Suprapubic skin (tissue), 4 donors: ENCODE measurements around the gene NFIA.

Source experiments
- POLR2A ChIP-seq, 2 donors: fragments of 450-650 bp; IDR thresholded peaks; one replicate each; pipeline ENCODE4 v1.6.1; 2017; ENCODE audit warnings: antibody characterized with exemption in 2 of 2, mild to moderate bottlenecking in 2 of 2, moderate library complexity in 2 of 2
- POLR2AphosphoS5 ChIP-seq, 3 donors: sonication (generic); formaldehyde crosslinking; IDR thresholded peaks; one replicate each; pipeline ENCODE4 v1.6.1; 2017; ENCODE audit warnings: antibody characterized with exemption in 3 of 3
- TF ChIP-seq, protein P1 (sequence below), 2 donors: fragments of 200-600 bp in 1 of 2; fragments of 450-650 bp in 1 of 2; sonication (generic) in 1 of 2; IDR thresholded peaks; one replicate each; pipeline ENCODE4 v1.5.1; 2016 to 2019; ENCODE audit warnings: antibody characterized with exemption in 2 of 2, mild to moderate bottlenecking in 1 of 2, moderate library complexity in 1 of 2

DNA sequence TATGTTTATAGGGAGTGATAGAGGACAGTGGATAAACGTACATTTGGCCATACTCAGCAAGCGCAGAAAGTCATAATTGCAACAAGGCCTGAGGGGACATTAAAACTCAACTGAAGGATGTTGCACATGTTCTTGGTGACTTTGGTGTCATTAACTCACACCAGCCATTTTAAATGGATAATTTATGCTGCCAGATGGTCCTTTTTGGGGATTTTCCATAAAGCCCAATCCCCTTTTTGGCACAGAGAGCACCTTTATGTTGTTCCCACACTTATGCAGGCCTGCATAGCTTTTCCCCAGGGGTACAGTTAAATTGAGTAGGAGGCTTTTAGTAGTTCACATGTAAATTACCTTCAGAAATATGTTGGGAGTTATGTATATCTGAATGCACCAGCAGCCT lies 279.6 kb downstream of the NFIA start:
- TF ChIP-seq, protein P1, sequence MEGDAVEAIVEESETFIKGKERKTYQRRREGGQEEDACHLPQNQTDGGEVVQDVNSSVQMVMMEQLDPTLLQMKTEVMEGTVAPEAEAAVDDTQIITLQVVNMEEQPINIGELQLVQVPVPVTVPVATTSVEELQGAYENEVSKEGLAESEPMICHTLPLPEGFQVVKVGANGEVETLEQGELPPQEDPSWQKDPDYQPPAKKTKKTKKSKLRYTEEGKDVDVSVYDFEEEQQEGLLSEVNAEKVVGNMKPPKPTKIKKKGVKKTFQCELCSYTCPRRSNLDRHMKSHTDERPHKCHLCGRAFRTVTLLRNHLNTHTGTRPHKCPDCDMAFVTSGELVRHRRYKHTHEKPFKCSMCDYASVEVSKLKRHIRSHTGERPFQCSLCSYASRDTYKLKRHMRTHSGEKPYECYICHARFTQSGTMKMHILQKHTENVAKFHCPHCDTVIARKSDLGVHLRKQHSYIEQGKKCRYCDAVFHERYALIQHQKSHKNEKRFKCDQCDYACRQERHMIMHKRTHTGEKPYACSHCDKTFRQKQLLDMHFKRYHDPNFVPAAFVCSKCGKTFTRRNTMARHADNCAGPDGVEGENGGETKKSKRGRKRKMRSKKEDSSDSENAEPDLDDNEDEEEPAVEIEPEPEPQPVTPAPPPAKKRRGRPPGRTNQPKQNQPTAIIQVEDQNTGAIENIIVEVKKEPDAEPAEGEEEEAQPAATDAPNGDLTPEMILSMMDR (IDR thresholded peaks at IDR 0.05): no peak
- TF ChIP-seq POLR2A (IDR thresholded peaks at IDR 0.05) (no peak), POLR2AphosphoS5 (IDR thresholded peaks at IDR 0.05) (no peak)
